Stimulated activated CD4-positive, alpha-beta T cell treated with anti-CD3 and anti-CD28 coated beads, Interleukin-12 subunit alpha, Interleukin-12 subunit beta, amount 100 ng/mL, for 48 hours (primary cell): ENCODE results near the gene ALKBH4.
"Not testable (repeated sequence)": the region's sequence is repeated elsewhere in the genome, so short reads cannot be mapped to it uniquely, and the experiment has no call there.

ENCODE experiments used
- DNase-seq, 3 donors: peaks; one replicate each; pipeline ENCODE4 v3.0.0-alpha.2; 2020; ENCODE audit warnings: low read depth in 2 of 3, low spot score in 1 of 3

The ALKBH4 gene

DNA sequence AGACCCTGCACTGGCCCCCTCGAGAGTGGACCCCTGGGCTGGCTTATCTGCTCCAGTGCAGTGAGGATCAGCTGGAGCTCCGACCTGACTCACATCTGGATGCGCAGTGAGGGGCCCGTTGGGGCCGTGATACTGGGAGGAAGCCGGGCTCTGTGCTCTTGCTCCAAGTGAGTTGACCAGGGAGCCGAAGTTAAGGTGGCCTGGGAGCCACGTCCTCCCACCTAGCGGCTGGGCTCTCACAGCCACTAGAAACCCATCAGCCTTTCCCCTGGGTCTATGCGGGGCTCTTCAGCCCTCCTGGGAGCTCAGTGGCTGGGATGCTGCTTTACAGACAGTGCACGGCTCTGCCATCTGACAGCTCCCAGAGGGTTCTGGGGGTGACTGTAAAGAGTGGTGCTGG lies 9.1 kb downstream of the ALKBH4 start:
- DNase-seq, result no peak

DNA sequence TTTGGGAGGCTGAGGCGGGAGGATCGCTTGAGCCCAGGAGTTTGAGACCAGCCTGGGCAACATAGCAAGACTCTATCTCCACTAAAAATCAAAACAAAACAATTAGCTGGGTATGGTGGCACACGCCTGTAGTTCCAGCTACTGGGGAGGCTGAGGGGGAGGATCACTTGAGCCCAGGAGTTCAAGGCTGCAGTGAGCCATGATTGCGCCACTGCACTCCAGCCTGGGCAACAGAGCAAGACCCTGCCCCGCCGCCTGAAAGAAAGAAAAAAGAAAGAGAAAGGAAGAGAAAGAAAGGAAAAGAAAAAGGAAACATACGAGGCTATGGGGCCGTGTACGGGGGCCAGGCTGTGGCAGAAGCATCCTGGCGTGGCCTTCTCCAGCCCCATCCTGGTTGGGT lies 9.7 kb downstream of the ALKBH4 start:
- DNase-seq, result not testable (repeated sequence)

- DNase-seq, result no peak
Observed at GRCh38 chr7:102454468-102454867, 10.2 kb downstream of the ALKBH4 start.

DNA sequence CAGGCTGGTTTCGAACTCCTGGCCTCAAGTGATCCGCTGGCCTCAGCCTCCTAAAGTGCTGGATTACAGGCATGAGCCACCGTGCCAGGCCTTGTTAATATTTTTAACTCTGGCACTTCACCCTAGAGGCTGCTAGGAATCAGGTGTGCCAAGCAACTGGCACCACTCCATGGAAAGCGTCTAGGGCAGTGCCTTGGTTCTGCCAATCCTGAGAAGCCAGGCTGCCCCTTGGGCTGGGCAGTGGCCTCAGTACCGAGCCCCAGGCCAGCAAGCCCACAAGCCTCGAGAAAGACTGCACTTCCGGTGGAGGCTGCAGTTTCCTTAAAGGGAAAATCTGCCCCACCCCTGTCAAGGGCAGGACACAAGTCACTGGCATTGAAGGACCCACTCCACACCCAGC lies 11.3 kb downstream of the ALKBH4 start:
- DNase-seq, result no peak

DNA sequence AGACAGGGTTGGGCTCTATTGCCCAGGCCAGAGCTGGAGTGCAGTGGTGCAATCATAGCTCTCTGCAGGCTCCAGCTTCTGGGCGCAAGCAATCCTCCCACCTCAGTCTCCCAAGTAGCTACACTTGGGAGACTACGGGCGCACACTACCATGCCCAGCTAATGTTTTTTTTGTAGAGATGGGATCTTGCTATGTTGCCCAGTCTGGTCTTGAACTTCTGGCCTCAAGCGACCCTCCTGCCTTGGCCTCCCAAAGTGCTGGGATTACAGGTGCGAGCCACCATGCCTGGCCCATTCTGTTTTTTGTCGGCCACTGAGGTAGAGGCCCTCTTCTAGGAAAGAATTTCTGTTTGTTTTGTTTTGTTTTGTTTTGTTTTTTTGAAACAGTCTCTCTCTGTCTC lies 12.2 kb downstream of the ALKBH4 start:
- no peak for DNase-seq

DNA sequence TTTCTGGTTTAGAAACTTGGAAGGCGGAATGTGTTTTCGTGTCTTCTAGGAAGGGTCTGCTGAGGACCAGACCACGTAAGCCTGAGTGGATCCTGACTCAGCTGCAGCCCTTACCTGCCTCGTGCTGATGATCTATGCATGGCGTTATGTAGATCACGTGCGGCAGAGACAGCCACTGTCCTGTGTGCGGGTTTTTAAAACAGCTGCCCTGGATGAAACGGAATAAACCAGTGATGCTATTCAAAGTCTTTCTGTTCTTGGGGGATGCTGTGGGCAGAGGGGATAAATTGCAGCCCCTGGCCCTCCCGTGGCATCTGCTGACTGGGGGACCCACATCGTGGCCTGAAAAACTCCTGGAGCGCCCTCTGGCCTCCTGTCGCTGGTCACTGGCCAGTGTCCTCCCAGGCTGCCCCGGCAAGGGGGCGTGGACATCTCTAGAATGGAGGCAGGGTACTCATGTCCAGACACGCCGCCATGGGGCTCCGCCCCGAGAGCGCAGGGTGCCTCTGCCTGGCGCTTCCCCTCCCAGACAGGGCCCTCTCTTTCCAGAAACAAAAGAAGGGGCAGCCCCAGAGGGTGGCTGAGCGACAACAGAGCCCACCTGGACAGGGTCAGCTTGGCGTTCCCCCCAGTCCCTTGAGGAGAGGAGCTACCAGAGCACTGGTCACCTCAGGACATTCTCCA lies 13.2 kb downstream of the ALKBH4 start:
- no peak for DNase-seq

GRCh38 chr7:102450242-102450641 lies 14.4 kb downstream of the ALKBH4 start:
- peak in 1 of 3 donors; percentile 40 for DNase-seq

GRCh38 chr7:102449136-102449535 lies 15.5 kb downstream of the ALKBH4 start:
- DNase-seq, result no peak

GRCh38 chr7:102447311-102447710 lies 17.4 kb downstream of the ALKBH4 start:
- DNase-seq, result no peak

GRCh38 chr7:102446387-102447156 lies 18.1 kb downstream of the ALKBH4 start:
- DNase-seq, result no peak

DNA sequence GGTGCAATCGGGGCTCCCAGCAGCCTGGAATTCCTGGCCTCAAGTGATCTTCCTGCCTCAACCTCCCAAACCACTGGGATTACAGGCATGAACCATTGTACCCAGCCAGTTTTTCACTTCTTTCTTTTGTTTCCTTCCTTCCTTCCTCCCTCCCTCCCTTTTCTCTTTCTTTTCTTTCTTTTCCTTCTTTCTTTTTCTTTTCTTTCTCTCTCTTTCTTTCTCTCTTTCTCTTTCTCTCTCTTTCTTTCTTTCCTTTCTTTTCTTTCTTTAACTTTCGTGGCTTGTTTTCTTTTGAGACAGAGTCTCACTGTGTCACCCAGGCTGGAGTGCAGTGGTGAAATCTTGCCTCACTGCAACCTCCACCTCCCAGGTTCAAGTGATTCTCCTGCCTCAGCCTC lies 19.0 kb downstream of the ALKBH4 start:
- no peak for DNase-seq

- no peak for DNase-seq
Observed at GRCh38 chr7:102444961-102445673, 19.5 kb downstream of the ALKBH4 start.

DNA sequence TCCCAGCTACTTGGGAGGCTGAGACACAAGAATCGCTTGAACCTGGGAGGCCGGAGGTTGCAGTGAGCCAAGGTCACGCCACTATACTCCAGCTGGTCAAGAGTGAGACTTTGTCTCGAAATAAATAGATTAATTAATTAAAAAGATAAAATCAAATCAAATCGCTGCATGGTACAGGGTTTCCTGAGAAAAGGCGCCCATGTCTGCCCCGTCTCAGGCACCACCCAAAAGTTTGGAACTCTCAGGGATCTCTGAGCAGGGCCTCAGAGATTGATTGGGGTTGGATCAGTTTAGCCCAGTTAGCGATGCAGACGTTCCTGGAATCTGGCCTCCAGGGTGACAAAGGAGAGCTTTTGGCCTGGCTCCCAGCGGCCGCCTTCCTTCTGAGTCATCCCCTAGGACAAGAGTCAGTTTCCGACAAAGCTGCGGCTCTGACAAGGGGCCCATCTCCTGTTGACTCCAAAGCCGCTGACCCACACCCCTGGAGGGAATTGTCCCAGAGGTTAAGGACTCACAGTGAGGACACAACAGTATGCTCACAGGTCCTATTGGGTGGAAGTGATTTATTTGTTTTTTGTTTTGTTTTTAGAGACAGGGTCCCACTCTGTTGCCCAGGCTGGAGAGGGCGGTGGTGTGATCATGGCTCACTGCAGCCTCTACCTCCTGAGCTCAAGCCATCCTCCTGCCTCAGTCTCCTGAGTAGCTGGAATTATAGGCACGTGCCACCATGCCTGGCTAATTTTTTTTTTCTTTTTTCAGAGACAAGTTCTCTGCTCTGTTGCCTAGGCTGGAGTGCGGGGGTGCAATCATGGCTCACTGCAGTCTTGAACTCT lies 24.5 kb downstream of the ALKBH4 start:
- no peak for DNase-seq

GRCh38 chr7:102436118-102436517 lies 28.5 kb downstream of the ALKBH4 start:
- DNase-seq, result no peak

DNA sequence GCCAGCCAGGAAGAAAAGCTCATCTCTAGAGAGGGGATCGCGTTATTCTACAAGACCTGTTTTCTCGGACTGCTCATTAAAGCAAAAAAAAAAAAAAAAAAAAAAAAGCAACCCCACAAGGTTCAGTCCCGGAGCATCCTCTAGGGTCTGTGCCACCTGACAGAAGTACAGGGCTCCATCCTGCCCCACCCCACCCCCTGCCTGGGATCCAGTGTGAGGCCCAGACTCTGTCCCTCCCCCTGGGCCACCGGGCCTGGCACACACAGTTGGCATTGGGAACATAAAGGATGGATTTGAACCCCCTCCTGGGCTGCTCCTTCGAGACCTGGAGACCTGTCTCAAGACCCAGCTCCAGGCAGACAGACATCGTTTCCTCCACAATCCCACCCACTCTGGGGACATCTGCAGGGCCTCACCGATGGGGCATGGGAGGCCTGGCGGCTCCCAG lies 30.6 kb downstream of the ALKBH4 start:
- DNase-seq, result no peak

DNA sequence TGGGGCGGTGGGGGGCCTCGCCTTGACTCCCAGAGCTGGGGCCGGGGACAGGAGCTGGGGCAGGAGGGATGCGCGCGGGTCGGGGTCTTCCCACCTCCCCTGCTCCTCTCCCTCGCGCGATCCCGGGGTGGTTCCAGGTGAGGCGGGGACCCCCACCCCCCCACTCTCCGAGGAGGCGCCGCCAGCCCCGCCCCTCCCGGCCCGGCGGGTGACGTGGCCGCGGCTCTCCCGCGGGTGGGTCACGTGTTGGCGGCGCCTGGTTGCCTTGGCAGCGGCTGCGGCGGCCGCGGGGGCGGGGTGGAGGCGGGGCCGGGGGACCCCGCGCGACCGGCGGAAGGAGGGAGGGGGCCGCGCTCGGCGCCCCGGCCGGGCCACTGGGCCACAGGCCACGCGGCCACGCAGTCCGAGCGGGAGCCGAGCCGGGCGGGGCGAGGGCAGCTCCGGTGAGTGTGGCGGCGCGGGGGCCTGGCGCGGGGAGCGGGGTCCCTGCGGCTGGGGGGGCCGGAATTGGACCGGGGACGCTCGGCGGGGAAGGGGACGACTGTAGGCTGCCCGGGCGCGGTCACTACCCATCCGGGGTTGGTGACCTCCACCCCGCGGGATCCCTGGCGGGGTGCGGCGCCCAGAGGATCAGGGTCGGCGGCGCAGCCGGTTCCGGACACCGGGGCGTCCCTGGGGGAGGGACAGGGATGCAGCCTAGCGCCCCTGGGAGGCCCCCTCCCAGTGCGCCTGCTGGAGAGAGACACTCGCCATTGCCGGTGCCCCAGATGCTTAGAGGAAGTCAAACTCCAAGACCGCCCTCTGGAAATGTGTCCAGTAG lies 31.2 kb downstream of the ALKBH4 start, which contains the start of gene ORAI2:
TSS of gene ORAI2 (plus strand) at position 357 of the 820 bp plus-strand sequence. CDS start 5,382 bp downstream, outside the sequence.
- peak; percentile 62 to 81 (median 67) for DNase-seq

DNA sequence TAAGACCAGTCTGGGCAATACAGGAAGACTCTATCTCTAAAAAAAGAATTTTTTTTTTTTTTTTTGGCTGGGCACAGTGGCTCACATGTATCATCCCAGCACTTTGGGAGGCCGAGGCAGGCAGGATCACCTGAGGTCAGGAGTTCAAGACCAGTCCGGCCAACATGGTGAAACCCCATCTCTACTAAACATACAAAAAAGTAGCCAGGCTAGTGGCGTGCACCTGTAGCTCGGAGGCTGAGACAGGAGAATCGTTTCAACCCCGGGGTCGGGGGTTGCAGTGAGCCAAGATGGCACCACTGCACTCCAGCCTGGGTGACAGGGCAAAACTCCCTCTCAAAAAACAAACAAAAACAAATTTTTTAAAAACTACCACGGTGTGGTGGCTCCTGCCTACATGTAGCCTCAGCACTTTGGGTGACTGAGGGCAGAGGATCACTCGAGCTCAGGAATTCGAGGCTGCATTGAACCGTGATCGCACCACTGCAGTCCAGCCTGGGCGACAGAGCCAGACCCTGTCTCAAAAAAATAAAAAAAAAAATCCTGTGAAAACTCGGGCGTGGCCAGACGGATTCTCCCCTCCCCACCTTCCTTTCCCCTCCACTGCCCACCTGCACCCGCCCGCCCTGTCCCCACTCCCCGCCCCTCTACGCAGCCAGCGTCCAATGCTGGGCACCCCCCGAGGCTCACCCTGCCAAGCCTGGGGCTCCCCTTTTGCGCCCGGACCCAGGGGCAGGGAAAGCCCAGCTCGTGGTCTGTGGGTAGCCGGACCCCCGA lies 32.0 kb downstream of the ALKBH4 start:
- DNase-seq, result no peak

- DNase-seq, result peak in 2 of 3 donors; percentile 29 to 37
Observed at GRCh38 chr7:102431617-102432298, 32.9 kb downstream of the ALKBH4 start.
